HCT116 (cell line): ENCODE results near the gene FAT2.

Experiments used
- CEBPB ChIP-seq: IDR thresholded peaks from 2 replicates; pipeline ENCODE4 v1.6.1; 2012; ENCODE audit warnings: low read depth
- CTCF ChIP-seq, 3 experiments: fragments of 200-600 bp in 1 of 3; sonication (generic) in 1 of 3; IDR thresholded peaks in 2 of 3; conservative IDR thresholded peaks in 1 of 3; 2 replicates each; pipeline ENCODE4 v1.5.1; 2012 to 2017; ENCODE audit warnings: low read depth in 2 of 3, low read length in 2 of 3, antibody characterized with exemption in 1 of 3, borderline replicate concordance in 1 of 3, control low read depth in 1 of 3, mild to moderate bottlenecking in 1 of 3, mixed read lengths in 1 of 3, mixed run types in 1 of 3, moderate library complexity in 1 of 3; ENCODE audit not compliant: insufficient read depth in 1 of 3
- EGR1 ChIP-seq: IDR thresholded peaks from 2 replicates; pipeline ENCODE4 v1.6.1; 2012; ENCODE audit warnings: low read depth
- EZH2 ChIP-seq: fragments of 200-600 bp; sonication (generic); IDR thresholded peaks from 2 replicates; pipeline ENCODE4 v1.6.1; 2017; ENCODE audit warnings: antibody characterized with exemption, mixed run types
- EZH2phosphoT487 ChIP-seq: fragments of 200-600 bp; IDR thresholded peaks from 2 replicates; pipeline ENCODE4 v1.6.1; 2018; ENCODE audit warnings: antibody characterized with exemption, borderline replicate concordance
- JUND ChIP-seq: IDR thresholded peaks from 2 replicates; pipeline ENCODE4 v1.6.1; 2012
- MAX ChIP-seq: IDR thresholded peaks from 2 replicates; pipeline ENCODE4 v1.6.1; 2012
- POLR2A ChIP-seq: IDR thresholded peaks from 2 replicates; pipeline ENCODE4 v1.7.0; 2011; ENCODE audit warnings: borderline replicate concordance; ENCODE audit not compliant: insufficient read depth, insufficient read length; ENCODE audit errors: extremely low read depth
- POLR2AphosphoS5 ChIP-seq: IDR thresholded peaks from 2 replicates; pipeline ENCODE4 v1.6.1; 2011; ENCODE audit warnings: mild to moderate bottlenecking, low read depth, low read length, moderate library complexity
- RAD21 ChIP-seq: IDR thresholded peaks from 2 replicates; pipeline ENCODE4 v1.6.1; 2012; ENCODE audit warnings: low read depth, mild to moderate bottlenecking
- TCF7L2 ChIP-seq: IDR thresholded peaks from 2 replicates; pipeline ENCODE4 v1.7.0; 2011; ENCODE audit warnings: borderline replicate concordance, inconsistent platforms; ENCODE audit not compliant: insufficient read depth, insufficient read length; ENCODE audit errors: extremely low read depth
- ZNF274 ChIP-seq: fragments of 200-500 bp; sonication (Bioruptor generic); IDR thresholded peaks from 2 replicates; pipeline ENCODE4 v1.6.1; 2014; ENCODE audit warnings: mild to moderate bottlenecking, low read depth, low read length, inconsistent platforms

- TF ChIP-seq TCF7L2 (no peak), POLR2A (no peak), CTCF (IDR thresholded peaks at IDR 0.05 in 2 of 3, conservative IDR thresholded peaks at IDR 0.05 in 1 of 3; ENCODE audit: borderline replicate concordance in 1 of 3, insufficient read depth in 1 of 3, low read depth in 2 of 3, low read length in 2 of 3) (no peak), EZH2phosphoT487 (no peak), ZNF274 (no peak), POLR2AphosphoS5 (no peak), MAX (no peak), RAD21 (no peak), EZH2 (no peak), JUND (no peak), CEBPB (no peak), EGR1 (no peak)
These were observed 9.1 kb downstream of the FAT2 start for GRCh38 chr5:151581812-151582583.
